Testis (tissue), 3 donors: ENCODE results near the gene PLXNB3. TPM values are rescaled to one million over a fixed set of nuclear protein-coding genes. Genes with fewer than 3 reads are reported as not detected.

Experiments used
- DNase-seq: peaks from one replicate; pipeline ENCODE4 v3.0.0-alpha.2; 2019
- H3K27ac ChIP-seq, 2 donors: fragments of 200-600 bp; sonication (generic); one replicate each; pipeline ENCODE4 v1.5.1; 2019
- H3K27me3 ChIP-seq: fragments of 200-600 bp; sonication (generic); one replicate; pipeline ENCODE4 v1.5.1; 2019
- H3K36me3 ChIP-seq: fragments of 200-600 bp; sonication (generic); one replicate; pipeline ENCODE4 v1.5.1; 2017; ENCODE audit warnings: low read depth; ENCODE audit errors: missing control alignments
- H3K4me1 ChIP-seq: fragments of 200-600 bp; sonication (generic); one replicate; pipeline ENCODE4 v1.5.1; 2019
- H3K4me3 ChIP-seq, 2 donors: fragments of 200-600 bp; sonication (generic); one replicate each; pipeline ENCODE4 v1.5.1; 2017 to 2019
- H3K9me3 ChIP-seq: fragments of 200-600 bp; sonication (generic); one replicate; pipeline ENCODE4 v1.5.1; 2017
- CTCF ChIP-seq, 3 experiments: fragments of 450-650 bp in 2 of 3; fragments of 200-600 bp in 1 of 3; sonication (generic) in 1 of 3; IDR thresholded peaks; one replicate each; pipeline ENCODE4 v1.5.1; 2016 to 2019; ENCODE audit warnings: antibody characterized with exemption in 3 of 3, mild to moderate bottlenecking in 2 of 3, moderate library complexity in 1 of 3
- POLR2A ChIP-seq: fragments of 450-650 bp; IDR thresholded peaks from one replicate; pipeline ENCODE4 v1.6.1; 2017; ENCODE audit warnings: antibody characterized with exemption, mild to moderate bottlenecking, moderate library complexity
- WGBS, 2 donors: methylation state at CpG; one replicate each; pipeline ENCODE4 v1.1.5; 2018; 5-methylcytosine and 5-hydroxymethylcytosine counted together
- intact Hi-C: fragments of 100-400 bp; cut with DNase I; formaldehyde crosslinking; loops from one replicate; pipeline ENCODE4 v1.15.1; 2023; ENCODE audit warnings: low total_unique reads
- polyA plus RNA-seq: library from polyadenylated mRNA; stranded (reverse); fragments of 350-450 nt; fragmentation: Illumina TruSeq; extraction: RNeasy Lipid Tissue Mini Kit (QIAGEN cat#74804); gene quantifications from one replicate; pipeline ENCODE4 v1.2.3, GENCODE V29; 2014; ENCODE audit warnings: low read depth, low replicate concordance; ENCODE audit not compliant: insufficient read depth
- total RNA-seq, 2 donors: library from RNA; depleted of rRNA; stranded (reverse); fragments of >200 nt; gene quantifications; one replicate each; pipeline ENCODE4 v1.2.3, GENCODE V29; 2016

Gene PLXNB3
- total and polyA plus RNA-seq, 3 donors from 2014 or later: 28.0 to 57.9 (median 49.3) TPM

GRCh38 chrX:153772316-153773217 lies 8.5 kb downstream of the PLXNB3 start:
- Histone ChIP-seq H3K36me3 (no peaks in the 10 kb centered on the region), H3K27ac (no peak overlapping the region), H3K9me3 (no peaks in the 10 kb centered on the region), H3K27me3 (no peaks in the 10 kb centered on the region), H3K4me3 (no peak overlapping the region), H3K4me1 (no peaks in the 10 kb centered on the region)
- DNase-seq: no peak
- TF ChIP-seq CTCF (IDR thresholded peaks at IDR 0.05) (no peak), POLR2A (no peak)
- intact Hi-C loops: no loop called here
- WGBS, 2 donors: 85 to 91% methylated on average over 4 to 17 of the region's 21 CpGs

GRCh38 chrX:153773218-153773611 lies 9.2 kb downstream of the PLXNB3 start:
- no peak for TF ChIP-seq CTCF (IDR thresholded peaks at IDR 0.05)
- no peak for TF ChIP-seq POLR2A
- 98% methylated on average over 11 of the region's 23 CpGs; no CpG with 5 or more reads in 1 of the 2 donors for WGBS, 2 donors
- Histone ChIP-seq H3K4me3 (no peak overlapping the region), H3K36me3 (no peaks in the 10 kb centered on the region), H3K27me3 (no peaks in the 10 kb centered on the region), H3K4me1 (no peaks in the 10 kb centered on the region), H3K9me3 (no peaks in the 10 kb centered on the region), H3K27ac (no peak overlapping the region)
- DNase-seq: no peak
- intact Hi-C loops: no loop called here

GRCh38 chrX:153773741-153774575 lies 9.9 kb downstream of the PLXNB3 start:
- H3K36me3 ChIP-seq: no peaks in the 10 kb centered on the region
- no peaks in the 10 kb centered on the region for H3K9me3 ChIP-seq
- TF ChIP-seq CTCF (IDR thresholded peaks at IDR 0.05): no peak
- TF ChIP-seq POLR2A: no peak
- H3K4me3 ChIP-seq: no peak overlapping the region
- no peak overlapping the region for H3K27ac ChIP-seq
- H3K27me3 ChIP-seq: no peaks in the 10 kb centered on the region
- no peaks in the 10 kb centered on the region for H3K4me1 ChIP-seq
- WGBS, 2 donors: 93% methylated on average over 7 of the region's 48 CpGs; no CpG with 5 or more reads in 1 of the 2 donors
- intact Hi-C loops: no loop called here
- no peak for DNase-seq

DNA sequence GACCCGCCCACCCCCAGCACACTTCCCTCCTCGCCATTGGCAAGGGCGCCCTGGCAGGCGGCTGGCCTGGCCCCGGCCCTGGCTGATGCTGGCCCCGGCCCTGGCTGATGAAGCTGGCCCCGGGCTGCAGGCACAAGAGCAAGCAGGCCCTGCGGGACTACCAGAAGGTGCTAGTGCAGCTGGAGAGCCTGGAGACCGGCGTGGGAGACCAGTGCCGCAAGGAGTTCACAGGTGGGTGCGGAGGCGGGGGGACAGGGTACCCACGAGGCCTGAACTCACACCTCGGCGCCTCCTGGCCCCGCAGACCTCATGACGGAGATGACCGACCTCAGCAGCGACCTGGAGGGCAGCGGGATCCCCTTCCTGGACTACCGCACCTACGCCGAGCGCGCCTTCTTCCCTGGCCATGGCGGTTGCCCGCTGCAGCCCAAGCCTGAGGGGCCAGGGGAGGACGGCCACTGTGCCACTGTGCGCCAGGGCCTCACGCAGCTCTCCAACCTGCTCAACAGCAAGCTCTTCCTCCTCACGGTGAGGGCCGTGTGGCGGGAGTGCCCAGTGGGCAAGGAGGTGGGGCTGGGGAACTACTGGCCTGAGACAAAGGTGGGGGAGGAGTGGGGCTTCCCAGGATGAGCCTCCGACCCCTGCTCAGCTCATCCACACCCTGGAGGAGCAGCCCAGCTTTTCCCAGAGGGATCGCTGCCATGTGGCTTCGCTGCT lies 10.7 kb downstream of the PLXNB3 start:
- 95% methylated on average over 31 of the region's 37 CpGs; no CpG with 5 or more reads in 1 of the 2 donors for WGBS, 2 donors

More for the DNA sequence above, 10.7 kb downstream of the PLXNB3 start:
- DNase-seq: no peak
- Histone ChIP-seq H3K9me3 (no peaks in the 10 kb centered on the region), H3K27ac (no peak overlapping the region), H3K36me3 (no peaks in the 10 kb centered on the region), H3K27me3 (no peaks in the 10 kb centered on the region), H3K4me3 (no peak overlapping the region), H3K4me1 (no peaks in the 10 kb centered on the region)
- intact Hi-C loops: no loop called here
- TF ChIP-seq POLR2A (no peak), CTCF (IDR thresholded peaks at IDR 0.05) (no peak)
